ENCODE results near the gene NFKB1. TPM values are rescaled to one million over a fixed set of nuclear protein-coding genes. Genes with fewer than 3 reads are reported as not detected.

Gene NFKB1
- polyA plus RNA-seq, 1 donor from 2014 or later = 8.6 TPM

GRCh38 chr4:102518703-102519131 lies 17.6 kb downstream of the NFKB1 start:
- H3K79me2 ChIP-seq (replicated peaks; ENCODE audit: insufficient read depth, low read length) = no peaks in the 10 kb centered on the region
- H3K4me2 ChIP-seq (ENCODE audit: low read length) = no peak overlapping the region
- no peak overlapping the region for H3K27ac ChIP-seq (ENCODE audit: low read length)
- H2AFZ ChIP-seq (ENCODE audit: low read depth, low read length) = no peak overlapping the region
- no peak overlapping the region for H3K4me3 ChIP-seq (ENCODE audit: low read length)
- TF ChIP-seq EP300 (conservative IDR thresholded peaks at IDR 0.05; ENCODE audit: poor library complexity, severe bottlenecking) = no peak
- no peaks in the 10 kb centered on the region for H3K36me3 ChIP-seq (ENCODE audit: insufficient read depth, low read length)
- H3K9me3 ChIP-seq (ENCODE audit: low read length) = no peaks in the 10 kb centered on the region
- H3K9ac ChIP-seq (ENCODE audit: low read length) = no peak overlapping the region
- H3F3A ChIP-seq (ENCODE audit: insufficient read depth, low read length, poor library complexity, severe bottlenecking) = no peaks in the 10 kb centered on the region
- no peaks in the 10 kb centered on the region for H3K9me2 ChIP-seq (ENCODE audit: insufficient read depth, low read length)
- H3K27me3 ChIP-seq (ENCODE audit: insufficient read depth, low read depth, low read length) = no peaks in the 10 kb centered on the region
- no peaks in the 10 kb centered on the region for H4K20me1 ChIP-seq (ENCODE audit: insufficient read depth)

DNA sequence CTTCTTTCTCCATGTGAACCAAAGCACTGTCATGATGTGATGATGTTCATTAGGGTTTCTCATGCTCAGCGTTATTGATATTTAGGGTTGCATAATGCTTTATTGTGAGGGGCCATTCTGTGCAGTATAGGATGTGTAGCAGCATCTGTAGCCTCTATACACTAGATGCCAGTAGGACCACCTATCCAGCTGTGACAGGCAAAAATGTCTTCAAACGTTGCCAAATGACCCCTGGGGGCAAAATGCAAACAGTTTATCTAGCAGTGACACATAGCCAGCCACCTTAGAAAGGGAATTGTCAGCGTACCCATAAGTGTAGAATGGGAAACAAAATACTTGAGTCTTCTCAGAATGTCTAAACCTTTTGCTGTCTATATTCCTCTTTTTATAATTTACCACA lies 18.8 kb downstream of the NFKB1 start:
- Histone ChIP-seq H3K9ac (ENCODE audit: low read length) (no peak overlapping the region), H3K4me2 (ENCODE audit: low read length) (no peak overlapping the region), H3K27me3 (ENCODE audit: insufficient read depth, low read depth, low read length) (no peaks in the 10 kb centered on the region), H3F3A (ENCODE audit: insufficient read depth, low read length, poor library complexity, severe bottlenecking) (no peaks in the 10 kb centered on the region), H3K9me3 (ENCODE audit: low read length) (no peaks in the 10 kb centered on the region), H2AFZ (ENCODE audit: low read depth, low read length) (no peak overlapping the region), H3K79me2 (replicated peaks; ENCODE audit: insufficient read depth, low read length) (no peaks in the 10 kb centered on the region), H3K36me3 (ENCODE audit: insufficient read depth, low read length) (no peaks in the 10 kb centered on the region), H3K27ac (ENCODE audit: low read length) (no peak overlapping the region), H3K4me3 (ENCODE audit: low read length) (no peak overlapping the region), H4K20me1 (ENCODE audit: insufficient read depth) (no peaks in the 10 kb centered on the region), H3K9me2 (ENCODE audit: insufficient read depth, low read length) (no peaks in the 10 kb centered on the region)
- TF ChIP-seq SMC3 (conservative IDR thresholded peaks at IDR 0.05; ENCODE audit: poor library complexity) (no peak), REST (IDR thresholded peaks at IDR 0.05; ENCODE audit: borderline replicate concordance) (no peak), EZH2 (IDR thresholded peaks at IDR 0.05; ENCODE audit: borderline replicate concordance, insufficient read depth, low read length, poor library complexity, severe bottlenecking) (no peak), TAF1 (IDR thresholded peaks at IDR 0.05; ENCODE audit: low read depth) (no peak), POLR2AphosphoS5 (IDR thresholded peaks at IDR 0.05) (no peak), EP300 (conservative IDR thresholded peaks at IDR 0.05; ENCODE audit: poor library complexity, severe bottlenecking) (no peak)
- TF ChIP-seq, protein P1, sequence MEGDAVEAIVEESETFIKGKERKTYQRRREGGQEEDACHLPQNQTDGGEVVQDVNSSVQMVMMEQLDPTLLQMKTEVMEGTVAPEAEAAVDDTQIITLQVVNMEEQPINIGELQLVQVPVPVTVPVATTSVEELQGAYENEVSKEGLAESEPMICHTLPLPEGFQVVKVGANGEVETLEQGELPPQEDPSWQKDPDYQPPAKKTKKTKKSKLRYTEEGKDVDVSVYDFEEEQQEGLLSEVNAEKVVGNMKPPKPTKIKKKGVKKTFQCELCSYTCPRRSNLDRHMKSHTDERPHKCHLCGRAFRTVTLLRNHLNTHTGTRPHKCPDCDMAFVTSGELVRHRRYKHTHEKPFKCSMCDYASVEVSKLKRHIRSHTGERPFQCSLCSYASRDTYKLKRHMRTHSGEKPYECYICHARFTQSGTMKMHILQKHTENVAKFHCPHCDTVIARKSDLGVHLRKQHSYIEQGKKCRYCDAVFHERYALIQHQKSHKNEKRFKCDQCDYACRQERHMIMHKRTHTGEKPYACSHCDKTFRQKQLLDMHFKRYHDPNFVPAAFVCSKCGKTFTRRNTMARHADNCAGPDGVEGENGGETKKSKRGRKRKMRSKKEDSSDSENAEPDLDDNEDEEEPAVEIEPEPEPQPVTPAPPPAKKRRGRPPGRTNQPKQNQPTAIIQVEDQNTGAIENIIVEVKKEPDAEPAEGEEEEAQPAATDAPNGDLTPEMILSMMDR (IDR thresholded peaks at IDR 0.05; ENCODE audit: poor library complexity, severe bottlenecking) = no peak

GRCh38 chr4:102521570-102521969 lies 20.4 kb downstream of the NFKB1 start:
- Histone ChIP-seq H2AFZ (ENCODE audit: low read depth, low read length) (no peak overlapping the region), H3K9ac (ENCODE audit: low read length) (no peak overlapping the region), H3K4me3 (ENCODE audit: low read length) (no peak overlapping the region), H3K4me2 (ENCODE audit: low read length) (no peak overlapping the region), H3K36me3 (ENCODE audit: insufficient read depth, low read length) (no peaks in the 10 kb centered on the region), H3F3A (ENCODE audit: insufficient read depth, low read length, poor library complexity, severe bottlenecking) (no peaks in the 10 kb centered on the region), H3K27me3 (ENCODE audit: insufficient read depth, low read depth, low read length) (no peaks in the 10 kb centered on the region), H3K9me3 (ENCODE audit: low read length) (no peaks in the 10 kb centered on the region), H4K20me1 (ENCODE audit: insufficient read depth) (no peaks in the 10 kb centered on the region), H3K9me2 (ENCODE audit: insufficient read depth, low read length) (no peaks in the 10 kb centered on the region), H3K79me2 (replicated peaks; ENCODE audit: insufficient read depth, low read length) (no peaks in the 10 kb centered on the region), H3K27ac (ENCODE audit: low read length) (no peak overlapping the region)
- TF ChIP-seq RAD21 (conservative IDR thresholded peaks at IDR 0.05) (no peak), EZH2 (IDR thresholded peaks at IDR 0.05; ENCODE audit: borderline replicate concordance, insufficient read depth, low read length, poor library complexity, severe bottlenecking) (no peak), SMC3 (conservative IDR thresholded peaks at IDR 0.05; ENCODE audit: poor library complexity) (no peak), POLR2AphosphoS5 (IDR thresholded peaks at IDR 0.05) (no peak), MXI1 (conservative IDR thresholded peaks at IDR 0.05; ENCODE audit: poor library complexity, severe bottlenecking) (no peak), TAF1 (IDR thresholded peaks at IDR 0.05; ENCODE audit: low read depth) (no peak), REST (IDR thresholded peaks at IDR 0.05; ENCODE audit: borderline replicate concordance) (no peak), EP300 (conservative IDR thresholded peaks at IDR 0.05; ENCODE audit: poor library complexity, severe bottlenecking) (no peak)
- TF ChIP-seq, protein P1 (IDR thresholded peaks at IDR 0.05; ENCODE audit: poor library complexity, severe bottlenecking) = no peak
